ENCODE data around the gene LRRC34. TPM values are rescaled to one million over a fixed set of nuclear protein-coding genes. Genes with fewer than 3 reads are reported as not detected.

LRRC34 gene
- total RNA-seq, 4 donors from 2014 or later: 1.2 to 1.3 TPM; not detected in 2

GRCh38 chr3:169822983-169823382 lies 10.3 kb upstream of the LRRC34 start:
- Histone ChIP-seq H3K4me1 (no peaks in the 10 kb centered on the region), H3K36me3 (no peaks in the 10 kb centered on the region), H3K27me3 (peaks cover 3 to 6% (median 6%) of the 10 kb centered on the region in 3 donors), H3K27ac (no peak overlapping the region), H3K4me3 (no peak overlapping the region), H3K9me3 (no peaks in the 10 kb centered on the region)
- TF ChIP-seq, protein P1, sequence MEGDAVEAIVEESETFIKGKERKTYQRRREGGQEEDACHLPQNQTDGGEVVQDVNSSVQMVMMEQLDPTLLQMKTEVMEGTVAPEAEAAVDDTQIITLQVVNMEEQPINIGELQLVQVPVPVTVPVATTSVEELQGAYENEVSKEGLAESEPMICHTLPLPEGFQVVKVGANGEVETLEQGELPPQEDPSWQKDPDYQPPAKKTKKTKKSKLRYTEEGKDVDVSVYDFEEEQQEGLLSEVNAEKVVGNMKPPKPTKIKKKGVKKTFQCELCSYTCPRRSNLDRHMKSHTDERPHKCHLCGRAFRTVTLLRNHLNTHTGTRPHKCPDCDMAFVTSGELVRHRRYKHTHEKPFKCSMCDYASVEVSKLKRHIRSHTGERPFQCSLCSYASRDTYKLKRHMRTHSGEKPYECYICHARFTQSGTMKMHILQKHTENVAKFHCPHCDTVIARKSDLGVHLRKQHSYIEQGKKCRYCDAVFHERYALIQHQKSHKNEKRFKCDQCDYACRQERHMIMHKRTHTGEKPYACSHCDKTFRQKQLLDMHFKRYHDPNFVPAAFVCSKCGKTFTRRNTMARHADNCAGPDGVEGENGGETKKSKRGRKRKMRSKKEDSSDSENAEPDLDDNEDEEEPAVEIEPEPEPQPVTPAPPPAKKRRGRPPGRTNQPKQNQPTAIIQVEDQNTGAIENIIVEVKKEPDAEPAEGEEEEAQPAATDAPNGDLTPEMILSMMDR (IDR thresholded peaks at IDR 0.05 in 4 of 5, conservative IDR thresholded peaks at IDR 0.05 in 1 of 5): no peak
- no peak for TF ChIP-seq POLR2A (IDR thresholded peaks at IDR 0.05)
- intact Hi-C loops (cut with DNase I; ENCODE audit: low total_unique reads) (no loop called here), in situ Hi-C loops (cut with MboI; ENCODE audit: low sequenced_read_pairs in 4 of 4) (no loop called here)
- no peak for DNase-seq
- ATAC-seq: no peak

- Histone ChIP-seq H3K4me3 (no peak overlapping the region), H3K9me3 (no peaks in the 10 kb centered on the region), H3K27me3 (peaks cover 3 to 6% (median 6%) of the 10 kb centered on the region in 3 donors), H3K36me3 (no peaks in the 10 kb centered on the region), H3K4me1 (no peaks in the 10 kb centered on the region), H3K27ac (no peak overlapping the region)
- in situ Hi-C loops (cut with MboI; ENCODE audit: low sequenced_read_pairs in 4 of 4) (no loop called here), intact Hi-C loops (cut with DNase I; ENCODE audit: low total_unique reads) (no loop called here)
- DNase-seq: no peak
- TF ChIP-seq POLR2A (IDR thresholded peaks at IDR 0.05): no peak
- TF ChIP-seq, protein P1 (IDR thresholded peaks at IDR 0.05 in 4 of 5, conservative IDR thresholded peaks at IDR 0.05 in 1 of 5): no peak
- ATAC-seq: no peak
These were observed 9.8 kb upstream of the LRRC34 start for GRCh38 chr3:169822540-169822939.

DNA sequence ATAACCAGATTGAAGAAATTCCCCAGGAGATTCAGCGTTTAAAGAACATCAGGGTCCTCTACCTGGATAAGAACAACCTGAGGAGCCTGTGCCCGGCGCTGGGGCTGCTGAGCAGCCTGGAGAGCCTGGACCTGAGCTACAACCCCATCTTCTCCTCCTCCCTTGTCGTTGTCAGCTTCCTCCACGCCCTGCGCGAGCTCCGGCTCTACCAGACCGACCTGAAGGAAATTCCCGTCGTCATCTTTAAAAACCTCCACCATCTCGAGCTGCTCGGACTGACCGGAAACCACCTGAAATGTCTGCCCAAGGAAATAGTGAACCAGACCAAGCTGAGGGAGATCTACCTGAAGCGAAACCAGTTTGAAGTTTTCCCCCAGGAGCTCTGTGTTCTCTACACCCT lies 9.4 kb upstream of the LRRC34 start:
- H3K27ac ChIP-seq: no peak overlapping the region
- H3K4me3 ChIP-seq: no peak overlapping the region
- DNase-seq (no peak), ATAC-seq (no peak)
- H3K27me3 ChIP-seq: peaks cover 3 to 6% (median 6%) of the 10 kb centered on the region in 3 donors
- no peaks in the 10 kb centered on the region for H3K36me3 ChIP-seq
- in situ Hi-C loops (cut with MboI; ENCODE audit: low sequenced_read_pairs in 4 of 4) (no loop called here), intact Hi-C loops (cut with DNase I; ENCODE audit: low total_unique reads) (no loop called here)
- no peaks in the 10 kb centered on the region for H3K4me1 ChIP-seq
- H3K9me3 ChIP-seq: no peaks in the 10 kb centered on the region
- no peak for TF ChIP-seq POLR2A (IDR thresholded peaks at IDR 0.05)

DNA sequence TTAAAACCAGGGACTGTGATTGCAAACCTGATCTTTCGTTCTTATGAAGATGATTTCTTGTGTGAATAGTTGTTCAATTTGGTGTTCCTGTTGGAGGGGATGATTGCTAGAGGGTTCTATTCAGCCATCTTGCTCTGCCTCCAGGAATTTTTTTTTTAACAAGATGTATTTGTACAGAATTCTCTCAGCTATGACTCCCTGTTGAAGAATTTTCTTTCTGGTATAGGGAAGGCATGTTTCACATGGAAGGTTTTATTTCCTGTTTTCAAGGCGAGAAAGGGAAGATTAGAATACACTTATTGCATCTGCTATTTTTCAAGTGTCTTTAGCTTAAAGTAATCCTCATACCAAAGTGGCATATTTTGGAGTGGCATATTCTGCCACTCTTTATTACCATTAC lies 5.6 kb upstream of the LRRC34 start:
- H3K4me1 ChIP-seq: peaks cover 0 to 8% of the 10 kb centered on the region in 2 donors
- H3K9me3 ChIP-seq: no peaks in the 10 kb centered on the region
- no peak overlapping the region for H3K27ac ChIP-seq
- in situ Hi-C loops (cut with MboI; ENCODE audit: low sequenced_read_pairs in 4 of 4): no loop called here
- intact Hi-C loops (cut with DNase I; ENCODE audit: low total_unique reads): no loop called here
- TF ChIP-seq, protein P1 (IDR thresholded peaks at IDR 0.05 in 4 of 5, conservative IDR thresholded peaks at IDR 0.05 in 1 of 5): no peak
- TF ChIP-seq POLR2A (IDR thresholded peaks at IDR 0.05): no peak
- DNase-seq (no peak), ATAC-seq (no peak)
- peaks cover 6 to 16% (median 6%) of the 10 kb centered on the region in 3 donors for H3K27me3 ChIP-seq
- no peaks in the 10 kb centered on the region for H3K36me3 ChIP-seq
- H3K4me3 ChIP-seq: no peak overlapping the region

DNA sequence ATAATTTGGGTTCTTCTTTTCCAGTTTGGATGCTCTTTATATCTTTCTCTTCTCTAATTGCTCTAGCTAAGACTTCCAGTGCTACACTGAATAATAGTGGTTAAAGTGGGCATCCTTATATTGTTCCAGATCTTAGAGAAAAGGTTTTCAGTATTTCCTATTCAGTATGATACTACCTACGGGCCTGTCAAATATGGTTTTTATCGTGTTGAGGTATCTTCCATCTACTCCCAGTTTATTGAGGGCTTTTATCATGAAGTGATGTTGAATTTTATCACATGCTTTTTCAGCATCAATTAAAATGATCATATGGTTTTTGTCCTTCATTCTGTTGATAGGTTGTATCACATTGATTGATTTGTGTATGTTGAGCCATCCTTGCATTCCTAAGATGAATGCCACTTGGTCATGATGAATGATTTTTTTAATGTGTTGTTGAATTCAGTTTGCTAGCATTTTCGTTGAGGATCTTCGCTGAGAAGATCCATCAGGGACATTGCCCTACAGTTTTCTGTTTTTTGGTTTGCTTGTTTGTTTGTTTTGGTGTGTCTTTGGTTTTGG lies 3.0 kb upstream of the LRRC34 start:
- no peaks in the 10 kb centered on the region for H3K36me3 ChIP-seq
- no peak overlapping the region for H3K27ac ChIP-seq
- in situ Hi-C loops (cut with MboI; ENCODE audit: low sequenced_read_pairs in 4 of 4) (no loop called here), intact Hi-C loops (cut with DNase I; ENCODE audit: low total_unique reads) (no loop called here)
- DNase-seq (no peak), ATAC-seq (no peak)
- peaks cover 0 to 15% (median 0%) of the 10 kb centered on the region in 3 donors for H3K27me3 ChIP-seq
- H3K4me1 ChIP-seq: peaks cover 5 to 23% of the 10 kb centered on the region in 2 donors
- no peaks in the 10 kb centered on the region for H3K9me3 ChIP-seq
- TF ChIP-seq, protein P1 (IDR thresholded peaks at IDR 0.05 in 4 of 5, conservative IDR thresholded peaks at IDR 0.05 in 1 of 5): no peak
- TF ChIP-seq POLR2A (IDR thresholded peaks at IDR 0.05): no peak
- H3K4me3 ChIP-seq: no peak overlapping the region

Data from gastrocnemius medialis (tissue), 4 donors.